Gastroesophageal sphincter (tissue), 4 donors: ENCODE measurements around the gene SCAF4. TPM values are rescaled to one million over a fixed set of nuclear protein-coding genes. Genes with fewer than 3 reads are reported as not detected.

Experiments used
- ATAC-seq: fragments of 150-250 bp; one replicate; pipeline ENCODE4 v1.9.1; 2016; ENCODE audit warnings: mild to moderate bottlenecking, moderate library complexity
- H3K27ac ChIP-seq, 4 donors: fragments of 200-600 bp; sonication (generic) in 3 of 4; 1 replicate in 3 of 4; 2 replicates in 1 of 4; pipeline ENCODE4 v1.5.1; 2016 to 2019
- H3K27me3 ChIP-seq: fragments of 200-600 bp; sonication (generic); one replicate; pipeline ENCODE4 v1.5.1; 2019
- H3K36me3 ChIP-seq, 2 donors: fragments of 200-600 bp; sonication (generic); one replicate each; pipeline ENCODE4 v1.5.1; 2019; ENCODE audit warnings: control low read depth in 1 of 2
- H3K4me1 ChIP-seq, 3 donors: fragments of 200-600 bp; sonication (generic); 1 replicate in 2 of 3; 2 replicates in 1 of 3; pipeline ENCODE4 v1.5.1; 2016 to 2019; ENCODE audit warnings: control low read depth in 2 of 3
- H3K4me3 ChIP-seq, 2 donors: fragments of 200-600 bp; sonication (generic); one replicate each; pipeline ENCODE4 v1.5.1; 2019; ENCODE audit warnings: mild to moderate bottlenecking in 1 of 2, moderate library complexity in 1 of 2
- H3K9me3 ChIP-seq, 3 donors: fragments of 200-600 bp; sonication (generic); one replicate each; pipeline ENCODE4 v1.5.1; 2017 to 2019; ENCODE audit warnings: control low read depth in 2 of 3
- CTCF ChIP-seq, 4 experiments: fragments of 200-600 bp in 2 of 4; fragments of 450-650 bp in 2 of 4; sonication (generic) in 1 of 4; IDR thresholded peaks; one replicate each; pipeline ENCODE4 v1.5.1; 2017 to 2019; ENCODE audit warnings: antibody characterized with exemption in 4 of 4, mild to moderate bottlenecking in 2 of 4, moderate library complexity in 2 of 4
- EP300 ChIP-seq: sonication (generic); formaldehyde crosslinking; IDR thresholded peaks from one replicate; pipeline ENCODE4 v1.6.1; 2017; ENCODE audit warnings: antibody characterized with exemption, mild to moderate bottlenecking
- POLR2A ChIP-seq, 2 donors: fragments of 450-650 bp; IDR thresholded peaks; one replicate each; pipeline ENCODE4 v1.6.1; 2017; ENCODE audit warnings: antibody characterized with exemption in 2 of 2, mild to moderate bottlenecking in 2 of 2, moderate library complexity in 1 of 2
- POLR2AphosphoS5 ChIP-seq: sonication (generic); formaldehyde crosslinking; IDR thresholded peaks from one replicate; pipeline ENCODE4 v1.6.1; 2017; ENCODE audit warnings: antibody characterized with exemption
- WGBS, 2 donors: methylation state at CpG; one replicate each; pipeline ENCODE4 v1.1.5; 2018; ENCODE audit warnings: low coverage in 1 of 2; 5-methylcytosine and 5-hydroxymethylcytosine counted together
- total RNA-seq, 4 donors: library from RNA; depleted of rRNA; stranded (reverse); fragments of >200 nt; gene quantifications; one replicate each; pipeline ENCODE4 v1.1.0, GENCODE V29; 2016

The SCAF4 gene
- total RNA-seq, 4 donors from 2014 or later, result 10.7 to 19.9 (median 16.1) TPM

DNA sequence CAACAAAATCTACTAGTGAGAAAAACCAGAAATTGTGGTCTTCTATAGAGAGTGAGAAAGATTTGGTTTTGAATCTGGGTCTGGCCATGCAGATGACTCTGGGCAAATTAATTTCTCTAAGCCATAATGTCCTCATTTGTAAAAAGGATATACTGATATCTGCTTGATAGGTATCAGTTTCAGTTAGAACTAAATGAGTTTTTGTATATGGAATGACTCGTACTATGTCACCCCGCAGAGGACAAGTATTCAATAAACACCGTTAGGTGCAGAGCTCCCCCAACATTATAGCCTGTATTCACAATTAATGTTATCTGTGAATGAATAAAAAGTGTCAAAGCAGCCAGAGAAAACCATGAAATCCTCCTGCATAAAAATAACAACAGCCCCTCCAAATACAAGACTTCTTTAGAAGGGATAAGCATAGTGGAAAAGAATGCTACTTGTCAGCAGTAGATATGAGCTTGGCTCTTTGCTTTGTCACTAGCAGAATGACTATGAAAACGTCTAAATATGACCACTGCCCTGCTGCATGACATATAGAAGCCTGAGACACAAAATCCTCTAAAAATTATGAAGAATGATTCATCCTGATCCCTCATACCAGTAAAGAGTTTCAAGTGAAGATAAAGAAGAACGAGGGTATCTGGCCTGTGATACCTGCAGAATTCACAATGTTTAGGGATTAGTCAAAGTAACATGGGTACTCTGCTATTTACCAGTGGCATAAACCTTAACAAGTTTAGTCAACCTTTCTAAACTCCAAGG lies 17.8 kb downstream of the SCAF4 start:
- H3K4me1 ChIP-seq, result peaks cover 0 to 85% (median 18%) of the 10 kb centered on the region in 3 donors

DNA sequence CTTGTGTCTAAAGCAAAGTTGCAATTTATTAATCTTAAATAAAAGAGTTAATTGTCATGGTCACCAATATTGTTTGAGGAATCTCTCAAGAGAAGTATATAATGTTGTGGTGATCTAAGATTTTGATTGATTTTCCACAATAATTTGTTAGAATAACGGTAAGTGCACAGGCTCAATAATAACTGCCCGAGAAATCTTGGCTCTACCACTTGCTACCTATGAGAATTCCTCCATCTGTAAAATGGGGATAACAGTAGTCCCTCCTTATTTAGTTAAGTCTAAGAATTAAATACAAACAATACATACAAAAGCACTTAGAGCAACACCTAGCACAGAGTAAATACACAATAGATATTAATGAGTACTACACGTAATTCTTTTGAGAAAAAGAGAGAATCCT lies 18.8 kb downstream of the SCAF4 start:
- TF ChIP-seq POLR2AphosphoS5, result no peak
- TF ChIP-seq EP300, result no peak
- no peak for TF ChIP-seq POLR2A (IDR thresholded peaks at IDR 0.05)
- TF ChIP-seq CTCF (IDR thresholded peaks at IDR 0.05), result no peak
- no peaks in the 10 kb centered on the region for H3K27me3 ChIP-seq
- no peak overlapping the region for H3K27ac ChIP-seq
- no peak overlapping the region for H3K4me3 ChIP-seq
- no peaks in the 10 kb centered on the region for H3K9me3 ChIP-seq
- WGBS, 2 donors, result 41 to 47% methylated on average over 3 of the region's 3 CpGs
- no peaks in the 10 kb centered on the region for H3K36me3 ChIP-seq
- ATAC-seq, result no peak
- peaks cover 0 to 87% (median 18%) of the 10 kb centered on the region in 3 donors for H3K4me1 ChIP-seq

More for the DNA sequence above, 17.8 kb downstream of the SCAF4 start:
- no peak overlapping the region for H3K4me3 ChIP-seq
- WGBS, 2 donors, result 70 to 73% methylated on average over 4 to 5 of the region's 5 CpGs
- ATAC-seq, result no peak
- no peaks in the 10 kb centered on the region for H3K36me3 ChIP-seq
- H3K9me3 ChIP-seq, result no peaks in the 10 kb centered on the region
- H3K27ac ChIP-seq, result no peak overlapping the region
- TF ChIP-seq POLR2AphosphoS5 (no peak), CTCF (IDR thresholded peaks at IDR 0.05) (no peak), EP300 (no peak), POLR2A (IDR thresholded peaks at IDR 0.05) (no peak)
- H3K27me3 ChIP-seq, result no peaks in the 10 kb centered on the region

- no peaks in the 10 kb centered on the region for H3K27me3 ChIP-seq
- TF ChIP-seq CTCF (IDR thresholded peaks at IDR 0.05) (no peak), EP300 (no peak), POLR2A (IDR thresholded peaks at IDR 0.05) (no peak), POLR2AphosphoS5 (no peak)
- no peak overlapping the region for H3K4me3 ChIP-seq
- no peaks in the 10 kb centered on the region for H3K9me3 ChIP-seq
- no peaks in the 10 kb centered on the region for H3K36me3 ChIP-seq
- H3K27ac ChIP-seq, result no peak overlapping the region
- peaks cover 0 to 86% (median 18%) of the 10 kb centered on the region in 3 donors for H3K4me1 ChIP-seq
- WGBS, 2 donors, result 100% methylated on average over 1 of the region's 1 CpG
- ATAC-seq, result no peak
Observed at GRCh38 chr21:31711745-31712285, 20.1 kb downstream of the SCAF4 start.

- Histone ChIP-seq H3K27ac (no peak overlapping the region), H3K4me3 (no peak overlapping the region), H3K9me3 (no peaks in the 10 kb centered on the region), H3K36me3 (no peaks in the 10 kb centered on the region), H3K4me1 (peaks cover 0 to 86% (median 16%) of the 10 kb centered on the region in 3 donors), H3K27me3 (no peaks in the 10 kb centered on the region)
- no peak for ATAC-seq
- TF ChIP-seq POLR2AphosphoS5, result no peak
- no peak for TF ChIP-seq CTCF (IDR thresholded peaks at IDR 0.05)
- no peak for TF ChIP-seq EP300
- no peak for TF ChIP-seq POLR2A (IDR thresholded peaks at IDR 0.05)
- 88 to 100% methylated on average over 1 of the region's 1 CpG for WGBS, 2 donors
Observed at GRCh38 chr21:31711326-31711725, 20.6 kb downstream of the SCAF4 start.

DNA sequence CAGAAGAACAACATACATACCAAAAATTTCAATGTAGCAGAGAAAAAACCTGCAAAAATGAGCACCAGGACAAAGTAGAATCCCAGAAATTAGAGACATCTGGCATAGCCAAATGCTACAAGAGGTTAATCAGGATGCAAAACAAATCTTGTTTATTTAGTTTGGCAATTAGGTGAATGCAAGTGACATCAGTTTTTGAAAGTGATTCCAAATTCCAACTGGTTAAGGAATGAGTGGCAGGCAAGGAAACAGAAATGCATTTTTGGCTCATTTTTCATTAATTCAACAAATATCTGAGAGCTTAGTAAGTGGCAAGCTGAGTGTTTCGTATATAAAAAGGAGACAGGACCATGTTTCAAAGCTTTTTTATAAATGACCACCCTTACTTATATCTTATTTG lies 21.3 kb downstream of the SCAF4 start:
- H3K4me1 ChIP-seq, result peaks cover 0 to 80% (median 16%) of the 10 kb centered on the region in 3 donors
- ATAC-seq, result no peak
- WGBS, 2 donors, result 28 to 29% methylated on average over 1 of the region's 1 CpG

More for the DNA sequence above, 21.3 kb downstream of the SCAF4 start:
- Histone ChIP-seq H3K9me3 (no peaks in the 10 kb centered on the region), H3K4me3 (no peak overlapping the region), H3K27ac (no peak overlapping the region), H3K36me3 (no peaks in the 10 kb centered on the region), H3K27me3 (no peaks in the 10 kb centered on the region)
- no peak for TF ChIP-seq EP300
- TF ChIP-seq POLR2AphosphoS5, result no peak
